Chondrocyte (in vitro differentiated cells): Measurements from ENCODE around the gene FLYWCH2. TPM values are rescaled to one million over a fixed set of nuclear protein-coding genes. Genes with fewer than 3 reads are reported as not detected.

ENCODE experiments used
- DNase-seq: peaks from one replicate; pipeline ENCODE4 v3.0.0; 2021; ENCODE audit warnings: mixed read lengths, low spot score
- H3K27ac Mint-ChIP-seq: one replicate; pipeline ENCODE4 v1.8.0; 2021; ENCODE audit warnings: mild to moderate bottlenecking, moderate library complexity, mixed read lengths; ENCODE audit not compliant: unreplicated experiment
- H3K27me3 Mint-ChIP-seq: 2 replicates; pipeline ENCODE4 v1.8.0; 2021; ENCODE audit warnings: low read depth, mixed read lengths
- H3K36me3 Mint-ChIP-seq: 2 replicates; pipeline ENCODE4 v1.8.0; 2021; ENCODE audit warnings: low read depth, mixed read lengths
- H3K4me1 Mint-ChIP-seq: 2 replicates; pipeline ENCODE4 v1.8.0; 2021; ENCODE audit warnings: low read depth, mild to moderate bottlenecking, mixed read lengths
- H3K4me3 Mint-ChIP-seq: one replicate; pipeline ENCODE4 v1.8.0; 2021; ENCODE audit warnings: mild to moderate bottlenecking, moderate library complexity, mixed read lengths; ENCODE audit not compliant: unreplicated experiment
- H3K9me3 Mint-ChIP-seq: 2 replicates; pipeline ENCODE4 v1.8.0; 2021; ENCODE audit warnings: low read depth, mixed read lengths
- total RNA-seq: library from RNA; stranded (reverse); gene quantifications from 3 replicates; pipeline ENCODE4 v1.2.1, GENCODE V29; 2021
- TF ChIP-seq, protein P1 (sequence below): fragments of 200-600 bp; sonication (generic); IDR thresholded peaks from 2 replicates; pipeline ENCODE4 v1.5.0; 2021; ENCODE audit warnings: antibody characterized with exemption, mild to moderate bottlenecking, moderate library complexity

FLYWCH2 gene
- total RNA-seq, 1 donor from 2014 or later: 34.7 TPM

- TF ChIP-seq, protein P1, sequence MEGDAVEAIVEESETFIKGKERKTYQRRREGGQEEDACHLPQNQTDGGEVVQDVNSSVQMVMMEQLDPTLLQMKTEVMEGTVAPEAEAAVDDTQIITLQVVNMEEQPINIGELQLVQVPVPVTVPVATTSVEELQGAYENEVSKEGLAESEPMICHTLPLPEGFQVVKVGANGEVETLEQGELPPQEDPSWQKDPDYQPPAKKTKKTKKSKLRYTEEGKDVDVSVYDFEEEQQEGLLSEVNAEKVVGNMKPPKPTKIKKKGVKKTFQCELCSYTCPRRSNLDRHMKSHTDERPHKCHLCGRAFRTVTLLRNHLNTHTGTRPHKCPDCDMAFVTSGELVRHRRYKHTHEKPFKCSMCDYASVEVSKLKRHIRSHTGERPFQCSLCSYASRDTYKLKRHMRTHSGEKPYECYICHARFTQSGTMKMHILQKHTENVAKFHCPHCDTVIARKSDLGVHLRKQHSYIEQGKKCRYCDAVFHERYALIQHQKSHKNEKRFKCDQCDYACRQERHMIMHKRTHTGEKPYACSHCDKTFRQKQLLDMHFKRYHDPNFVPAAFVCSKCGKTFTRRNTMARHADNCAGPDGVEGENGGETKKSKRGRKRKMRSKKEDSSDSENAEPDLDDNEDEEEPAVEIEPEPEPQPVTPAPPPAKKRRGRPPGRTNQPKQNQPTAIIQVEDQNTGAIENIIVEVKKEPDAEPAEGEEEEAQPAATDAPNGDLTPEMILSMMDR: no peak
- H3K27me3 Mint-ChIP-seq: peaks cover 10% of the 10 kb centered on the region
- H3K9me3 Mint-ChIP-seq: peaks cover 11% of the 10 kb centered on the region
- H3K27ac Mint-ChIP-seq: no peak overlapping the region
- peaks cover 5% of the 10 kb centered on the region for H3K4me1 Mint-ChIP-seq
- DNase-seq: no peak
- H3K4me3 Mint-ChIP-seq: no peak overlapping the region
- H3K36me3 Mint-ChIP-seq: peaks cover 3% of the 10 kb centered on the region
Measured at GRCh38 chr16:2856061-2856670, 26.8 kb upstream of the FLYWCH2 start.

GRCh38 chr16:2856686-2857450 is 26.1 kb upstream of the FLYWCH2 start:
- DNase-seq: no peak
- Mint-ChIP-seq H3K27ac (no peak overlapping the region), H3K27me3 (peaks cover 11% of the 10 kb centered on the region), H3K36me3 (peaks cover 5% of the 10 kb centered on the region), H3K4me3 (no peak overlapping the region), H3K4me1 (peaks cover 5% of the 10 kb centered on the region), H3K9me3 (peaks cover 13% of the 10 kb centered on the region)
- TF ChIP-seq, protein P1: no peak

- Mint-ChIP-seq H3K27ac (no peak within 1 kb of the TSS), H3K9me3 (peaks cover 13% of the 10 kb centered on the region), H3K27me3 (peaks cover 11% of the 10 kb centered on the region), H3K4me1 (peaks cover 5% of the 10 kb centered on the region), H3K36me3 (peaks cover 5% of the 10 kb centered on the region), H3K4me3 (peak within 1 kb of the TSS; percentile 53)
- no peak for DNase-seq
- TF ChIP-seq, protein P1: no peak
Measured at GRCh38 chr16:2857451-2858244, 25.4 kb upstream of the FLYWCH2 start, which contains the start of gene PRSS22. PRSS22 (minus strand) TSS chr16:2858170; CDS start chr16:2858104, 66 bp downstream.

DNA sequence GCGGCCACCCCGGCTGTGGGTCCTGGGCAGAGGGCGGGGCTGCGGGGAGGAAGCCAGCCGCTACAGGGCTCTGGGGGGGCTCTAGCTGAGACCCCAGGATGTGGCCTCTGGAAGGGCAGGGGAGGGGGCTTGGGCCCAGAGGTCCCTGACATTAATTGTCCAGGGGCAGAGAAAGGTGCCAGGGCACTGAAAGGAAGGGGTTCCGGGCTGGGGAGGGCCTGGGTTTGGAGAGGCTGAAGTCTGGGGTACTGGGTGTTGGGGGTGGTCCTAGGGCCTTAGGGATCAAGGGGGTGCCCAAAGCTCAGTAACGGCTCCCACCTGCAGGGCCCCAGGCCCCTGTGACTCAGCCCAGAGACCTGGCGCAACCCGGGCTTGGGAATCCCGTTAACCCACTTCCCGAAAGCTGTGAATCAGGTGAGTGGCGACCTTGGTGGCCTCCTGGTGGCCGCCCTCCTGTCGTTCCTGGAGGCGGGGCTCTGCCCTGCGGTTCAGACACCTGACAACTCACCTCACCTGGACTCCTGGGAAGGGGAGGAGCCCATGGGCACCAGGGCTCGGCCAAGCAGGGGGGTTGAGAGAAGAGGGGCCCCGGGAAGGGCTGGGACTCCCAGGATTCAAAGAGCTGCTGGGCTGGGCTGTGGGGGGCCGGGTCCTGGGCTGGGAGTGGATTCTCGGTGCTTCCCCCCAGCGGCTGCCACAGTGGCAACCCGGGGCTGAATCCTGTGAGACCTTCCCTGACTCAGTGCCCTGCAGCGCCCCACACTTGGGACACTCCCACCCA is 24.6 kb upstream of the FLYWCH2 start:
- no peak for DNase-seq
- Mint-ChIP-seq H3K4me3 (no peak overlapping the region), H3K27me3 (peaks cover 11% of the 10 kb centered on the region), H3K4me1 (peaks cover 5% of the 10 kb centered on the region), H3K9me3 (peaks cover 13% of the 10 kb centered on the region), H3K27ac (no peak overlapping the region), H3K36me3 (peaks cover 5% of the 10 kb centered on the region)
- TF ChIP-seq, protein P1: no peak
